Iris pigment epithelial cell (primary cell): ENCODE data around the gene FANCF.
A peak's percentile ranks its signal among the peaks of the same experiment; 100 is the strongest.

Experiments used
- DNase-seq: peaks from one replicate; pipeline ENCODE4 v3.0.0-alpha.2; 2011; ENCODE audit warnings: low read depth

The FANCF gene

GRCh38 chr11:22624742-22625447 is 728 bp downstream of the FANCF start:
- peak; percentile 60 for DNase-seq

GRCh38 chr11:22617868-22618267 is 7.8 kb downstream of the FANCF start:
- DNase-seq: no peak

- no peak for DNase-seq
These were observed 21.7 kb downstream of the FANCF start for GRCh38 chr11:22603933-22604332.

- no peak for DNase-seq
These were observed 23.1 kb downstream of the FANCF start for GRCh38 chr11:22602504-22602903.

- DNase-seq: no peak
These were observed 26.2 kb downstream of the FANCF start for GRCh38 chr11:22599458-22599857.

- DNase-seq: no peak
These were observed 28.6 kb downstream of the FANCF start for GRCh38 chr11:22597062-22597461.

- no peak for DNase-seq
These were observed 40.6 kb downstream of the FANCF start for GRCh38 chr11:22584976-22585375.

- no peak for DNase-seq
These were observed 41.6 kb downstream of the FANCF start for GRCh38 chr11:22583963-22584492.

GRCh38 chr11:22582151-22582410 is 43.5 kb downstream of the FANCF start:
- DNase-seq: no peak

- DNase-seq: no peak
These were observed 44.1 kb downstream of the FANCF start for GRCh38 chr11:22581354-22582150.

GRCh38 chr11:22577854-22578253 is 47.8 kb downstream of the FANCF start:
- DNase-seq: no peak
